HG03045 (cell line): Measurements from ENCODE around the gene FKBP5.

ENCODE experiments used
- ATAC-seq: cut with Tn5 transposase; IDR thresholded peaks from one replicate; pipeline ENCODE4 v1.9.1; 2021; ENCODE audit warnings: mild to moderate bottlenecking, moderate library complexity; ENCODE audit not compliant: unreplicated experiment

FKBP5 gene

GRCh38 chr6:35668096-35668495 lies 20.6 kb downstream of the FKBP5 start:
- ATAC-seq = no peak

GRCh38 chr6:35665573-35665972 lies 23.1 kb downstream of the FKBP5 start:
- ATAC-seq = no peak

GRCh38 chr6:35664945-35665344 lies 23.8 kb downstream of the FKBP5 start:
- no peak for ATAC-seq

DNA sequence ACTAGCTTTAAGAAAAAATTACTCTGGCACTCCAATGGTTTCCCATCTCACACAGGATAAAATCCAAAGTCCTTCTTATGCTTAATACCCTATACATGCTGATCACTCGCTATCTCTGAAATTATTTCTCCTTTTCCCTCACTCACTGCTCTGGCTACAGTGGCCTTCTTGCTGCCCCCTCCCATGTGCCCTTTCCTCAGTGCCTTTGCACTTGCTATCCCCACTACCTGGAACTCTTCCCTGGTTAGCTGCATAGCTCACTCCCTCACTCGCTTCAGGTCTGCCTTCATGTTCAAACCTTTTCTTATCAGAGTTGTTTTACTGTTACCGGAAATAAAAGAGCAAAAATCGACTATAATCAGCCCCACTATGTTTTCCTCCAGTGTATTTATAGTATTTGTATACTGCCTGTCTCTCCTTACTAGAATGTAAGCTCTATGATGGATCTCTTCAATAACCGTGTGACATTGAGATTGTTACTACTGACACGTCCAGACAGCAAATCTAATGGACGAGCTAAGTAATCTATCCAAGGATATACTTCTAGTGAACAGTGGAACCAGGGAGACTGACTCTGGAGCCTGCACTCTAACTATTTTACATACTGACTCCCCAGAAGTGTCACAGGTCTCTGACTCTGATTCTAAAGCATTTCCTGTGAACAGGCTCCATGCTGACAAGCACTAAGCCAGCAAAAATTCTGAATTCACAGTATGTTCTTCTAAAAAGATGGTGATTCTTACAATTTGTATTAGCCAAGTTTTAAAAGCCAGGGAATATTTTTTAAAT lies 25.1 kb downstream of the FKBP5 start:
- no peak for ATAC-seq

- no peak for ATAC-seq
These were observed 25.7 kb downstream of the FKBP5 start for GRCh38 chr6:35662999-35663398.

GRCh38 chr6:35654883-35655282 lies 33.8 kb downstream of the FKBP5 start:
- ATAC-seq = no peak

DNA sequence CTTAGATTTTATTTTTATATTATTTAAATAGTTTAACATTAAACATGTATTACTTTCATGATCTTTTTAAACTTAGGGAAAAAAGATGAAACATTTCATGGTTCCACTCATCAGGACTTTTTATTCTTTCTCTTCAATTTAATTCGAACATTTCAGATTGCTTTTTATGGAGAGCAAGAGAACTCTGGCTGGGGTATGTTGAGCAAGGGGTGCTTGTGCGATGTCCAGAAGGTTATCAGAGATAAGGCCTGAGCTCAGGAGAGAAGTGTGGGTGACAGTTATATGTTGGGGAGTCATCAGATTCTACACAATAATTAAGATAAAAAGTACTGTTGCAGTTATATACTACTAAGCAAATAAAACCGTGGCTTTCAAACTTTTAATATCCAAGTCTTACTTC lies 37.5 kb downstream of the FKBP5 start:
- no peak for ATAC-seq

- ATAC-seq = no peak
These were observed 38.7 kb downstream of the FKBP5 start for GRCh38 chr6:35650015-35650414.

- no peak for ATAC-seq
These were observed 40.5 kb downstream of the FKBP5 start for GRCh38 chr6:35648203-35648602.

DNA sequence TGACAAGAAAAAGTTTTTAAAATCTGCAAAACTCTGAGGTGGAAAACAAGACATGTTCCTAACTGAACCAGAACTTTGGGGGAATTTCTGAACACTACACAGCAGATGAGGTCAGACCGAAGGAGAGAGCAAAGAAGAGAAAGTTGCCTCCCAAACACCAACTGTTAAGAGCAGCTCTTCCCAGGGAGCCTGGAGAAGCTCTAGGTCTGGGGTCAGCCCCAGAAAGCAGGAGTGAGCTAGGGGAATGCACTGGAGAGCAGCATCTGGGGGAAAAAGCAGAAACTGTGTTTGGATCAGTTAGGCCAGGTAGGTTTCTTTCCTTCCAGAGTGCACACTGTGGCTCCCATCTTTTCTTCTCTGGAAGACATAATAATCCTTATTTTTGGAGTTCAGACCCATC lies 41.3 kb downstream of the FKBP5 start:
- no peak for ATAC-seq

- no peak for ATAC-seq
These were observed 45.6 kb downstream of the FKBP5 start for GRCh38 chr6:35643162-35643535.

DNA sequence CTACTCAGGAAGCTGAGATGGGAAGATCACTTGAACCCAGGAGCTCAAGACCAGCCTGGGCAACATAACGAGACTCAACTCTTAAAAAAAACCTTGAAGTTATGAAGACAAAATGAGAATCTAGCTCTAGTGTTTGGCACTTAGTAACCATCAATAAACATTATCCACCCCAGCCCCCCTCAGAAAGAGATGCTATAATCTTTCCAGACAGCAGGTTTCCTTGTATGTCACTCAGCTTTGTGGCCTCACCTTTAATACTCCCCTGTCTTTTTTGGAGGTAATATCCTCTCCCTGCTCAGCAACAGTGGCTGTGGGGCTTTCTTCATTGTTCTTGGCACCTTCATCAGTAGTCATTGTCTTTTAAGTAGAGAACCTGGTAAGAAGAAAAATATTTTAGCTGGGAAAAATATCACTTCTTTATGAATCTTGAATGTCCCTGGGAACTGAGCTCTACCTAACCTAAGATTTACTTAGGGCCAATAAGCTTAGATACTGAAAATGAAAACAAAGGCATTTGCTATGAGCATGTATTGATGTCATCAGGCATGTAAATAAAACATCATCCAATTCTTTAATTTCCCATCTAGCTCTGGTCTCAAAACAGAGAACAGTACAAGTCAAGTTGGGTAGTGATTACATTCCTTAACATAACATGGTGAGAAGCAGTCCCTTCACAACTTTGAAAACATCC lies 46.1 kb downstream of the FKBP5 start:
- ATAC-seq = no peak

DNA sequence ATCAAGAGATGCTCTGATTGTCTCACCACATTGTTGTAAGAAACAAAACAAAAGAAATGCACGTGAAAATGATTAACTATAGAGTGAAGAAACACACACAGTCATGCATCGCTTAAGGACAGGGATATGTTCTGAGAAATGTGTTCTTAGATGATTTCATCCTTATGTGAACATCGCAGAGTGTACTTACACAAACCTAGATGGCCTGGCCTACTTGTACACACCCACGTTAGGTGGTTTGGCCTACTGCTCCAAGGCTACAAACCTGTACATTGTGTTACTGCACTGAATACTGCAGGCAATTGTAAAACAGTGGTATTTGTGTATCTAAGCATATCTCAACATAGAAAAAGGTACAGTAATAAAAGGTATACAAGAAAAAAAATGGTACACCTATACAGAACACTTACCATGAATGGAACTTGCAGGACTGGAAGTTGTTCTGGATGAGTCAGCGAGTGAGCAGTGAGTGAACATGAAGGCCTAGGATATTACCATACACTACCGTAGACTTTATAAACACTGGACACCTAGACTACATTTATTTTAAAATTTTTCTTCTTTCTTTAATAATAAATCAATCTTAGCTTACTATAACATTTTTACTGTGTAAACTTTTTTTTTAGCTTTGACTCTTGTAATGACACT lies 48.6 kb downstream of the FKBP5 start:
- no peak for ATAC-seq

DNA sequence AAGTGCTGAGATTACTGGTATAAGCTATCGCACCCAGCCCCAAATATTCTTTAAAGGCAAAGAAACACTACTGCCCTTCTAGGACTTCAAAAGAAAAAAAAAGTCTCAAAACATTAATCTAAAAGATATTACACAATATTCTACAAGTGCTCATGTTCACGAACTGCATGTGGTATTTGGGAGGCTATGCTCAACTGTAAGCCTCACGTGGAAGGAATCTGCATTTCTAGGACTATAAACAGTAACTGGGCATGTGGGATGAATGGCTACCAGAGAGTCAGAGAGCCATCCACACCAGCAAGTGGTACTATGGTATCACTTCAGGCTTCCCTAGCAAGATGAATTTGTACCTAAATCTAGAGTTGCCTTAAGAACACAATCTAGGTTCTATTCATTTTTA lies 50.0 kb downstream of the FKBP5 start:
- no peak for ATAC-seq

DNA sequence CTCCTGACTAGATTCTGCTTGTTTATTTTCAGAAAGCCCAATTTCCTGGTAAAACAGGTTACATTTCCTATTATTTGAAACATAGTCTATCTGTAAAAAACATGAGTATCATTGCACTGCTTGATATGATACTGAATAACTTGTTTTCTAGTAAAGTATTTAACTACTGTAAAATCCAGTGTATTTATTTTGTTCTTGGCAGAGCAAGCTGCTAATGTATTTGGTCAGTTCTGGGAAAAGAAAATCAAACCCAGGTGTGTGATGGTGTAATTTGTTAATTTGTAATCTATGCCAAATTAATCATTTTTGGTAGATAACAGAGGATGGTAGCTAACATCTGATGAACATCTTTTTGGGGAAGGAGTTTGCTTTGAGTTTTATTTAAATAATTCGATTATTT lies 50.8 kb downstream of the FKBP5 start:
- no peak for ATAC-seq

DNA sequence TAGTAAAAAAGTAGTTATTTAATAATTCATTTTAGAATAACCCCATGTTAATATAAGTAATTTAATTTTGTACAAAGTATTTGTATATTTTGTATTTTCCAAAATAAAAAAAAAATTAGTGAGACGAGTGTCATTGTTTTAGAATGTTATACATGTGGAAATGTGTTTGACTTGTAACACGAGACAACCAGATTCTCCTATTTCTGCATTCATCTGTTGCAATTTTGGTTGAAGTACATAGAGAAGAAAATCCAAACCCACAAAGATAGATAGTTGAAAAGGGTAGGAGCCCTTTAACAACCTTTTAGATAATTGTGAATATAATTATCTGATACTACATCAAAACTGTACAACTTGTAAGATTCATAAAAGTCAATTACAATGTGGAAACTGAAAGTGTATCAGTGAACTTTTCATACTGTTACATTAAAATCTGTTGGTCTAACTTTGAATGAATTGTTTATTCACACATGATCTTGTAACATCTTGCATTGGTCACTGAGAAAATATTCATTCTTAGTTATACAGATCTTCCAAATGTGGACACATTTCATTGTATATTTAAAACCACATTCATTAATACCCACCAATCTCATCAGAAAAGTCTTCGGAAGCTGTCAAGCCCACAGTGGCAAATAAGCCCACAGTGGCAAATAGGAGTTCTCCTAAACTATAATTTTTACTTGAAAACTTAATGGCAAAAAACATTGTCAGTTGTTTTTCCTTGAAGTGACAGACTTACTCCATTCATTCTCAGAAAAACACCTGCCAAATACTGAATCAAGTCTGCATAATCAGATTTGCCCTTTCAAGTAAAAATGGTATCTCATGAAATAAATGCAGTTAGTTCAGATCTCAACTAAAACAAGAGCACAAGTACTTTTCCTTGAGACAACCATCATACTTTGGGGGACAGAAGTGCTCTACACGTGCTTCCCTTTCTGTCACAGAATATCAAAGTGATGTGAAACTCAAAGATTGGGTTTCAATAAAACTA lies 52.8 kb downstream of the FKBP5 start:
- ATAC-seq = no peak

DNA sequence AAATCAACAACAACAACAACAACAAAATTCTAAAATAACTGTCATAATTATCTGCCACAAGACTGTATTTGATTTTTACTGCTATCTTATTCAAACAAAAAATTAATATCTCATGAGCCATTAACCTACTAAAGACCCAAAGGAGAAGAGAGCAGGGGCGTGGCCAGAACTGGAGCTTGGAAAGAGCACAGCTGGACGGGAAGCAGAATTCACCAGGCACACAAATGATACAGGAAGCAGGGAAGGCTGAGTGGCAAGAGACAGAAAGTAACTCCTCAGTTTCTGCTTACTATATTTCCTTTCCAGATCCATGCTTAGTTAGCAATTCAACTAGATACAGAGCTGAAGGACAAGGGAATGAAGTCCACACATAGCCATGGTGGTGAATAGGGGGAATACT lies 54.4 kb downstream of the FKBP5 start:
- ATAC-seq = no peak

DNA sequence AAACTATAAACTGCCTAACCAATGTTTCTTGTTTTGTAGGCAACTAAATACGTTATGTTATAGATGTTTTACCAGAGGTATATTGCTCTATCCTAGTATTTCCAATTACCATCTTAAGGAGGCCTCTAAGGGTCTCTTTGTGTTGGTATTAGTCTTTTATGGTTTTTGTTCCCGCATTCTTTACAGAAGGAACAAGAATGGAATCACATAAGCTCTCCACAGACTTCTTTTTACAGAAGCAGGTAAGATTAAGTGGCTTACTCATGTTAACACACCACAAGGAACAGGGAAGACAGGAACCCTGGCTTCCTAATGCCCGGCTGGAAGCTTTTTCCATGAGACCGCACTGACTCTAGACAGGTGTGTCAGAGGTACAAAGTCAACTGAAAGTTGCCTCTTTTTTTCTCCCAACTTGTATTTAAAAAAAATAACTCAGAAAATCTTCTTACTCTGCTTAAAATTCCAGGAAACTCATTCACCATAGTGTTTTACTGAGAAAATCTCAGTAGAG lies 55.1 kb downstream of the FKBP5 start:
- ATAC-seq = no peak

DNA sequence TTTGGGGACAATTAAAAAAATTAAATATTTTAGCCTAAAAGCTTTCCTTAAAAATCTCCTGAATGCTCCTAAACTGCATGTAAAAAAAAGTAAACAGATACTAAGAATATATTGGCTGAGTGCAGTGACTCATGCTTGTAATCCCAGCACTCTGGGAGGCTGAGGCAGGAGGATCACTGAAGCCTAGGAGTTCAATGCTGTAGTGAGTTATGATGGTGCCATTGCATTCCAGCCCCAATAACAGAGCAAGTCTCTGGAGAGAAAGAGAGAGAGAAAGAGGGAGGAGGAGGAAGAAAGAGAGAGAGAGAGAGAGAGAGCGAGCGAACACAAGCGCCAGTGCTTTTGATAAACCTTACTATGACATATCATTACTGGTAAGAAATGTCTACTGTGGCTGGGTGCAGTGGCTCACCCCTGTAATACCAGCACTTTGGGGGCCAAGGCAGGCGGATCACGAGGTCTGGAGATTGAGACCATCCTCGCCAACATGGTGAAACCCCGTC lies 58.8 kb downstream of the FKBP5 start:
- ATAC-seq = no peak

DNA sequence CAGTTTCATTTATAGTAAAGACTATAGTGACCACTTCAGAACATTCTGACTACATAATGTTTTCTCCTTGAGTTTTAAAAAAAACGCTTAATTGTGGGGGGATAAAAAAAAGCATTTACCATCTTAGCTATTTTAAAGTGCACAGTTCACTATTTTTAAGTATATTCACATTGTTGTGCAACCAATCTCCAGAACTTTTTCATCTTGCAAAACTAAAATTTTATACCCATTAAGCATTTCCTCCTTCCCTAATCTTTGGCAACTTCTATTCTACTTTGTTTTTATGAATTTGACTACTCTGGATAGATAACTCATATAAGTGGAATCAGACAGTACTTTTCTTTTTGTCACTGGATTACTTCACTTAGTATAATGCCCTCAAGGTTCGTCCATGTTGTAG lies 62.3 kb downstream of the FKBP5 start:
- ATAC-seq = no peak
